GM18870 (cell line): Measurements from ENCODE around the gene IDH3A.

Source experiments
- ATAC-seq: cut with Tn5 transposase; IDR thresholded peaks from one replicate; pipeline ENCODE4 v1.9.1; 2021; ENCODE audit warnings: moderate library complexity; ENCODE audit not compliant: unreplicated experiment

The IDH3A gene

GRCh38 chr15:78216276-78217104, 67.3 kb downstream of the IDH3A start:
- ATAC-seq, result no peak

- ATAC-seq, result no peak
These were observed 71.6 kb downstream of the IDH3A start for GRCh38 chr15:78220713-78221112.
